ENCODE measurements around the gene RINT1. TPM values are rescaled to one million over a fixed set of nuclear protein-coding genes. Genes with fewer than 3 reads are reported as not detected.

Gene RINT1
- total RNA-seq, 1 donor from 2014 or later, result 13.5 TPM

DNA sequence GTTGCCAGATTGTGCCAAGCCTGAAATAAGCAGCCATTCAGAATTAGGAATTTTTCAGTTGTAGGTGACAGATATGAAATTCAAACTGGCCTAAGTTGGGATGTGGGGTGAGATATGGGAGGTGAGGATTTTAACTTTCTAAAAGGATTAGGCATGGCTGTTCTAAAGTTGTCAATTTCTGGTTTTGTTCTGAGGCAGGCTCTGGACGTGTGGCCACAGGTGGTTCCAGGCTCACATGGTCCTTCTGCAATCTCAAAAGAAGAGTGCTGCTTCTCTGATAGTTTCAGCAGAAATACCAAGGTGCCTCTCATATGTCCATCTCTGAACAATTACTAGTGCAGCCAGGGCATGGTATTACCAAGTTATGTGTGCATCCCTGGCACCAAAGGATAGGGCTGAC, 27.9 kb downstream of the RINT1 start:
- no peak for DNase-seq (ENCODE audit: low read depth)
- TF ChIP-seq, protein P1, sequence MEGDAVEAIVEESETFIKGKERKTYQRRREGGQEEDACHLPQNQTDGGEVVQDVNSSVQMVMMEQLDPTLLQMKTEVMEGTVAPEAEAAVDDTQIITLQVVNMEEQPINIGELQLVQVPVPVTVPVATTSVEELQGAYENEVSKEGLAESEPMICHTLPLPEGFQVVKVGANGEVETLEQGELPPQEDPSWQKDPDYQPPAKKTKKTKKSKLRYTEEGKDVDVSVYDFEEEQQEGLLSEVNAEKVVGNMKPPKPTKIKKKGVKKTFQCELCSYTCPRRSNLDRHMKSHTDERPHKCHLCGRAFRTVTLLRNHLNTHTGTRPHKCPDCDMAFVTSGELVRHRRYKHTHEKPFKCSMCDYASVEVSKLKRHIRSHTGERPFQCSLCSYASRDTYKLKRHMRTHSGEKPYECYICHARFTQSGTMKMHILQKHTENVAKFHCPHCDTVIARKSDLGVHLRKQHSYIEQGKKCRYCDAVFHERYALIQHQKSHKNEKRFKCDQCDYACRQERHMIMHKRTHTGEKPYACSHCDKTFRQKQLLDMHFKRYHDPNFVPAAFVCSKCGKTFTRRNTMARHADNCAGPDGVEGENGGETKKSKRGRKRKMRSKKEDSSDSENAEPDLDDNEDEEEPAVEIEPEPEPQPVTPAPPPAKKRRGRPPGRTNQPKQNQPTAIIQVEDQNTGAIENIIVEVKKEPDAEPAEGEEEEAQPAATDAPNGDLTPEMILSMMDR (conservative IDR thresholded peaks at IDR 0.05; ENCODE audit: low read depth, low read length), result no peak
- no peak overlapping the region for H3K4me3 ChIP-seq (ENCODE audit: low read depth, low read length)

- DNase-seq (ENCODE audit: low read depth), result no peak
- TF ChIP-seq, protein P1 (conservative IDR thresholded peaks at IDR 0.05; ENCODE audit: low read depth, low read length), result no peak
- H3K4me3 ChIP-seq (ENCODE audit: low read depth, low read length), result no peak overlapping the region
Observed at GRCh38 chr7:105565190-105565589, 33.2 kb downstream of the RINT1 start.

DNA sequence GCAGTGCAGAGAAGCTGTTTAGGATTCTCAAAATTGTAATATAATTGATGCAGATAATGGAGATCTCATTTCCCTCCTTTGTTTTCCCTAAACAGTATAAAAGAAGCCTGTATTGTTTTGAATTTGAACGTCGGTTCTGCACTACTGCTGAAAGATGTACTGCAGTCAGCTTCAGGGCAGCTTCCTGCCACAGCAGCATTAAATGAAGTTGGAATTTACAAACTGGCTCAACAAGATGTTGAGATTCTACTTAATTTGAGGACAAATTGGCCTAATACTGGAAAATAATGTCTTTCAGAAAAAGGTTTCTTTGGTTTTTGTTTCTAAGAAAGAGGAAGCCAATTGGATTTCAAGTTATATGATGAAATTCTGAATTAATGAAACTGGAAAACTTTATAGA, 35.0 kb downstream of the RINT1 start:
- no peak for DNase-seq (ENCODE audit: low read depth)
- no peak overlapping the region for H3K4me3 ChIP-seq (ENCODE audit: low read depth, low read length)
- TF ChIP-seq, protein P1 (conservative IDR thresholded peaks at IDR 0.05; ENCODE audit: low read depth, low read length), result no peak

DNA sequence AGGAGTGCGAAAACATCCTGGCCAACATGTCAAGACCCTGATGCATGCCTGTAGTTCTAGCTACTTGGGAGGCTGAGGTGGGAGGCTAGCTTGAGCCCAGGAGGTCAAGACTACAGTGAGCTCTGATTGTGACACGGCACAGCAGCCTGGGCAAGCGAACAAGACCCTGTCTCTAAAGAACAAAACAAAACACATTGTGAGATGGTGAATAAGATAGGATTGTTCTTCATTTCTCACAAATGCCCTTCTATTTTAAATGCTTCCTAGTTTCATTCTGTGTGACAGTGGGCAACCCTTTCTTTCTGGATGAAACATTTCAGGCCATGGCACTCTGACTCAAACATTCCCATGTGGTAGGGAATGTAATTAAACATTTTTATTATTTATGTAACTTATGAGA, 35.8 kb downstream of the RINT1 start:
- DNase-seq (ENCODE audit: low read depth), result no peak
- H3K4me3 ChIP-seq (ENCODE audit: low read depth, low read length), result no peak overlapping the region
- TF ChIP-seq, protein P1 (conservative IDR thresholded peaks at IDR 0.05; ENCODE audit: low read depth, low read length), result no peak

GRCh38 chr7:105571891-105572290, 39.9 kb downstream of the RINT1 start:
- DNase-seq (ENCODE audit: low read depth), result no peak
- TF ChIP-seq, protein P1 (conservative IDR thresholded peaks at IDR 0.05; ENCODE audit: low read depth, low read length), result no peak
- H3K4me3 ChIP-seq (ENCODE audit: low read depth, low read length), result no peak overlapping the region

DNA sequence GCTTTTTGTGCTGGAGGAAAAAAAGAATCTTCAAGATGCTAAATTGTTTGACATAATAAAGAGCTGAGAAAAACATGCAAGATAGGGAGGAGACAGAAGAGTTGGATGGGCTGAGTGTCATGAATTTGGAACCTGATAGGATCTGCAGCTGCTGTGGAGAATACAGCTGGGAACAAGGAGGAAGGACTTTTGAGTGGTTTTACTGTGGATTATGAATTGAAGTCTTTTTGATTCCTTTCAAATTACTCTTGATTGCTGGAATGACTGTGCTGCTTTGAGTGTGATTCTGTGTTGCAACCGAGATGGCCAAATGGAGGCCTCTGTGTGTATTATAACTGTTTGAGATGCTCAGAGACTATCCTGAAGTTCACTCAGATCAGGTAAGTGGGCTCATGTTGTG, 45.2 kb downstream of the RINT1 start:
- no peak for DNase-seq (ENCODE audit: low read depth)
- no peak overlapping the region for H3K4me3 ChIP-seq (ENCODE audit: low read depth, low read length)
- TF ChIP-seq, protein P1 (conservative IDR thresholded peaks at IDR 0.05; ENCODE audit: low read depth, low read length), result no peak

- TF ChIP-seq, protein P1 (conservative IDR thresholded peaks at IDR 0.05; ENCODE audit: low read depth, low read length), result no peak
- no peak for DNase-seq (ENCODE audit: low read depth)
- no peak overlapping the region for H3K4me3 ChIP-seq (ENCODE audit: low read depth, low read length)
Observed at GRCh38 chr7:105578496-105578895, 46.5 kb downstream of the RINT1 start.

All from epithelial cell of proximal tubule (primary cell).